ENCODE results near the gene MTCH2.

MTCH2 gene

GRCh38 chr11:47577460-47578041 is 64.8 kb downstream of the MTCH2 start:
- H3K36me3 ChIP-seq (ENCODE audit: control insufficient read depth, insufficient read depth, low read length) = peaks cover 73% of the 10 kb centered on the region
- no peak overlapping the region for H3K4me3 ChIP-seq (ENCODE audit: extremely low read depth, insufficient read depth, low read length, poor library complexity, severe bottlenecking)
- H3K27ac ChIP-seq (ENCODE audit: low read depth, low read length, severe bottlenecking) = peak overlapping the region; percentile 90
- H3K9me3 ChIP-seq (ENCODE audit: control insufficient read depth, low read length) = no peaks in the 10 kb centered on the region
- WGBS, 2 experiments (ENCODE audit: insufficient coverage in 2 of 2) = 93 to 95% methylated on average over 13 of the region's 13 CpGs
- H3K4me1 ChIP-seq (ENCODE audit: control insufficient read depth, insufficient read depth, low read length, poor library complexity, severe bottlenecking) = peaks cover 5% of the 10 kb centered on the region

GRCh38 chr11:47573321-47573720 is 69.0 kb downstream of the MTCH2 start:
- no peaks in the 10 kb centered on the region for H3K9me3 ChIP-seq (ENCODE audit: control insufficient read depth, low read length)

GRCh38 chr11:47572715-47573255 is 69.6 kb downstream of the MTCH2 start:
- Histone ChIP-seq H3K4me1 (ENCODE audit: control insufficient read depth, insufficient read depth, low read length, poor library complexity, severe bottlenecking) (peaks cover 13% of the 10 kb centered on the region), H3K4me3 (ENCODE audit: extremely low read depth, insufficient read depth, low read length, poor library complexity, severe bottlenecking) (no peak overlapping the region), H3K9me3 (ENCODE audit: control insufficient read depth, low read length) (no peaks in the 10 kb centered on the region), H3K27ac (ENCODE audit: low read depth, low read length, severe bottlenecking) (no peak overlapping the region), H3K36me3 (ENCODE audit: control insufficient read depth, insufficient read depth, low read length) (peaks cover 93% of the 10 kb centered on the region)
- WGBS, 2 experiments (ENCODE audit: insufficient coverage in 2 of 2) = 92 to 94% methylated on average over 5 to 8 of the region's 8 CpGs

More at GRCh38 chr11:47573321-47573720, 69.0 kb downstream of the MTCH2 start:
- Histone ChIP-seq H3K27ac (ENCODE audit: low read depth, low read length, severe bottlenecking) (no peak overlapping the region), H3K4me3 (ENCODE audit: extremely low read depth, insufficient read depth, low read length, poor library complexity, severe bottlenecking) (no peak overlapping the region), H3K4me1 (ENCODE audit: control insufficient read depth, insufficient read depth, low read length, poor library complexity, severe bottlenecking) (peaks cover 13% of the 10 kb centered on the region), H3K36me3 (ENCODE audit: control insufficient read depth, insufficient read depth, low read length) (peaks cover 88% of the 10 kb centered on the region)
- 96 to 98% methylated on average over 10 to 11 of the region's 11 CpGs for WGBS, 2 experiments (ENCODE audit: insufficient coverage in 2 of 2)

GRCh38 chr11:47571895-47572294 is 70.5 kb downstream of the MTCH2 start:
- H3K4me1 ChIP-seq (ENCODE audit: control insufficient read depth, insufficient read depth, low read length, poor library complexity, severe bottlenecking) = peaks cover 8% of the 10 kb centered on the region
- H3K27ac ChIP-seq (ENCODE audit: low read depth, low read length, severe bottlenecking) = no peak overlapping the region
- no CpG with 5 or more reads among the region's 1 CpG for WGBS, 2 experiments (ENCODE audit: insufficient coverage in 2 of 2)
- H3K9me3 ChIP-seq (ENCODE audit: control insufficient read depth, low read length) = no peaks in the 10 kb centered on the region
- H3K36me3 ChIP-seq (ENCODE audit: control insufficient read depth, insufficient read depth, low read length) = peaks cover 93% of the 10 kb centered on the region
- H3K4me3 ChIP-seq (ENCODE audit: extremely low read depth, insufficient read depth, low read length, poor library complexity, severe bottlenecking) = no peak overlapping the region

- peaks cover 8% of the 10 kb centered on the region for H3K4me1 ChIP-seq (ENCODE audit: control insufficient read depth, insufficient read depth, low read length, poor library complexity, severe bottlenecking)
- 95 to 100% methylated on average over 3 of the region's 4 CpGs for WGBS, 2 experiments (ENCODE audit: insufficient coverage in 2 of 2)
- H3K27ac ChIP-seq (ENCODE audit: low read depth, low read length, severe bottlenecking) = no peak overlapping the region
- no peak overlapping the region for H3K4me3 ChIP-seq (ENCODE audit: extremely low read depth, insufficient read depth, low read length, poor library complexity, severe bottlenecking)
- H3K36me3 ChIP-seq (ENCODE audit: control insufficient read depth, insufficient read depth, low read length) = peaks cover 90% of the 10 kb centered on the region
- no peaks in the 10 kb centered on the region for H3K9me3 ChIP-seq (ENCODE audit: control insufficient read depth, low read length)
These were observed 71.0 kb downstream of the MTCH2 start for GRCh38 chr11:47571357-47571729.

- Histone ChIP-seq H3K4me3 (ENCODE audit: extremely low read depth, insufficient read depth, low read length, poor library complexity, severe bottlenecking) (no peak overlapping the region), H3K36me3 (ENCODE audit: control insufficient read depth, insufficient read depth, low read length) (peaks cover 85% of the 10 kb centered on the region), H3K4me1 (ENCODE audit: control insufficient read depth, insufficient read depth, low read length, poor library complexity, severe bottlenecking) (peaks cover 8% of the 10 kb centered on the region), H3K9me3 (ENCODE audit: control insufficient read depth, low read length) (no peaks in the 10 kb centered on the region), H3K27ac (ENCODE audit: low read depth, low read length, severe bottlenecking) (no peak overlapping the region)
- WGBS, 2 experiments (ENCODE audit: insufficient coverage in 2 of 2) = 96 to 100% methylated on average over 2 to 3 of the region's 3 CpGs
These were observed 71.6 kb downstream of the MTCH2 start for GRCh38 chr11:47570651-47571356.

GRCh38 chr11:47569646-47570045 is 72.7 kb downstream of the MTCH2 start:
- Histone ChIP-seq H3K9me3 (ENCODE audit: control insufficient read depth, low read length) (no peaks in the 10 kb centered on the region), H3K27ac (ENCODE audit: low read depth, low read length, severe bottlenecking) (no peak overlapping the region), H3K36me3 (ENCODE audit: control insufficient read depth, insufficient read depth, low read length) (peaks cover 74% of the 10 kb centered on the region), H3K4me1 (ENCODE audit: control insufficient read depth, insufficient read depth, low read length, poor library complexity, severe bottlenecking) (peaks cover 11% of the 10 kb centered on the region), H3K4me3 (ENCODE audit: extremely low read depth, insufficient read depth, low read length, poor library complexity, severe bottlenecking) (no peak overlapping the region)
- 94 to 97% methylated on average over 6 to 7 of the region's 7 CpGs for WGBS, 2 experiments (ENCODE audit: insufficient coverage in 2 of 2)
